Medulla oblongata (tissue), 1 donor: ENCODE measurements around the gene OBSL1.
A peak's percentile ranks its signal among the peaks of the same experiment; 100 is the strongest.

ENCODE experiments used
- DNase-seq: peaks from one replicate; pipeline ENCODE4 v3.0.0-alpha.2; 2015; ENCODE audit errors: extremely low spot score

OBSL1 gene

DNA sequence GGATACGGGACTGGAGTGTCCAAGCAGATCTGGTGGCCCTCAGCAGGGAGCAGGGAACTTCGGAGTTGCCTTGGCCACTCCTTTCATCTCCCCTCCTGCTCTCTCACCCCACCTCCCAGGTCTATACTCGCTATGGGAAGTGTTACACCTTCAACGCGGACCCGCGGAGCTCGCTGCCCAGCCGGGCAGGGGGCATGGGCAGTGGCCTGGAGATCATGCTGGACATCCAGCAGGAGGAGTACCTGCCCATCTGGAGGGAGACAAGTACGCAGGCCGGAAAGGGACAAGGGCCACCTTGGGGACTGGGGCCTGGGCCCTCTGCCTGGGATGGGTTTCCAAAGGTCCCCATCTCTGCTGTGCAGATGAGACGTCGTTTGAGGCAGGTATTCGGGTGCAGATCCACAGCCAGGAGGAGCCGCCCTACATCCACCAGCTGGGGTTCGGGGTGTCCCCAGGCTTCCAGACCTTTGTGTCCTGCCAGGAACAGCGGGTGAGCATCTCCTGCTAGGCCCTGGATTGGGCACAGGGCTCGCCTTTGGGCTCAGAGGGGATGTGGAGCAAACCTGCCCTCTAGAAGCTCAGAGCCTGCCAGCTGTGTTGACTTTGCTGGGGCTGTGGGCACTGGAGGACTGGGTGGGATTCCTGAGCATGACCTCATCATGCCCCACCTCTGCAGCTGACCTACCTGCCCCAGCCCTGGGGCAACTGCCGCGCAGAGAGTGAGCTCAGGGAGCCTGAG lies 39.5 kb downstream of the OBSL1 start:
- DNase-seq, result no peak

DNA sequence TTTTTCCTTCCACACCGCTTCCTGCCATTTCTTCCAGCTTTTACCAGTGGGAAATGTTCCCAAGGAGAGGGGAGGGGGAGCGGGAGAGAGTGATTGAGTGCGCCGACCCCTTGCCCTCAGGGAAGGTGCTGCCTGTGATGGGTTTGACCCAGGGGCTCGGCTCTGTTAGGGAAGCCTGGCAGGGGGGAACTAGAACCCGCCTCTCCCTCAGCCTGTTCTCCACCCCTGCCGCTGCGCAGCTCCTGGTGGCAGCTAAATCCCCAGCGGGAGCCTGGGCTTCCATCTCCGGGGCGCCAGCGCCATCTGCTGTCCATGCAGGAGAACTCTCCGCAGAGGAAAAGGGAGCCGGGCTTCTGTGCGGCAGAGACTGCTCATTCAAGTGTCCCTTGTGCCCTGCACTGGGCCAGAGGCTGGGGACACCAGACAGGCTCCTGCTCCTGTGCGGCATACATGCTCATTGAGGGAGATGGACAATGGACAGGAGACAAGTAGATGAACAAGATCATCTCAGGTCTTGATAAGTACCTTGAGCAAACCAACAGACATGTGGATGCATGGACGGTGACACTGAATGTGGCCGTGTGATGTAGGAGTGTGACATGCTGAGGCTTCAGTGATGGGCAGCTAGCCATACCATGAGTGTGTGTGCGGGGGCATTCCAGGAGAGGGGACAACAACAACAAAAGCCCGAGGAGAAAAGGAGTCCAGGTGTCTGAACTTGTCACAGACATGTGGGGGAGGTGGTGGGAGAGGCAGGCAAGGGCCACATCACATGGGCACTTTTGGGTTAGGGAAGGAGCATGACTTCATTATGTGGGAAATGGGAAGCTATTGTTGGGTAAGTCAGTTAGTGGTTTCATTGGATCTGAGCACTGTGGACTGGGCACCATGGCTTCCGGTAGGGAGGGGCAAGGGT lies 41.0 kb downstream of the OBSL1 start:
- peak; percentile 91 for DNase-seq

DNA sequence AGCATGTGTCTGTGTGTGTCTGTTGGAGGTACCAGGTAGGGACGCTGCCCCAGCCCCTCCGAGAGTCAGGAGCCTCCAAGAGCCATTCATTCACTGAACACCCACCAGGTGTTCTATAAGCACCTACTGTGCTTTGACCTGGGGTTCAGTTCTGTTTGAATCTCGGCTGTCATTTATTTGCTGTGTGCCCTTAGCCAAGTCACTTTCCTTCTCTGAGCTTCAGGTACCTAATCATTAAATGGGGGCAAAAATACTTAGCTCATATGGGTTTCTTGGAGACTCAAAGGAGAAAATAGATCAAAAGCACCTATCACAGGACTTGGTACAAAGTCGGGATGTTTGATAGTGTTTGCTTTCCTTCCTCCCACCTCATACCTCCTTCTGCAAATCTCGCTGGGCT lies 43.9 kb downstream of the OBSL1 start:
- no peak for DNase-seq

- DNase-seq, result no peak
These were observed 44.3 kb downstream of the OBSL1 start for GRCh38 chr2:219527076-219527394.

DNA sequence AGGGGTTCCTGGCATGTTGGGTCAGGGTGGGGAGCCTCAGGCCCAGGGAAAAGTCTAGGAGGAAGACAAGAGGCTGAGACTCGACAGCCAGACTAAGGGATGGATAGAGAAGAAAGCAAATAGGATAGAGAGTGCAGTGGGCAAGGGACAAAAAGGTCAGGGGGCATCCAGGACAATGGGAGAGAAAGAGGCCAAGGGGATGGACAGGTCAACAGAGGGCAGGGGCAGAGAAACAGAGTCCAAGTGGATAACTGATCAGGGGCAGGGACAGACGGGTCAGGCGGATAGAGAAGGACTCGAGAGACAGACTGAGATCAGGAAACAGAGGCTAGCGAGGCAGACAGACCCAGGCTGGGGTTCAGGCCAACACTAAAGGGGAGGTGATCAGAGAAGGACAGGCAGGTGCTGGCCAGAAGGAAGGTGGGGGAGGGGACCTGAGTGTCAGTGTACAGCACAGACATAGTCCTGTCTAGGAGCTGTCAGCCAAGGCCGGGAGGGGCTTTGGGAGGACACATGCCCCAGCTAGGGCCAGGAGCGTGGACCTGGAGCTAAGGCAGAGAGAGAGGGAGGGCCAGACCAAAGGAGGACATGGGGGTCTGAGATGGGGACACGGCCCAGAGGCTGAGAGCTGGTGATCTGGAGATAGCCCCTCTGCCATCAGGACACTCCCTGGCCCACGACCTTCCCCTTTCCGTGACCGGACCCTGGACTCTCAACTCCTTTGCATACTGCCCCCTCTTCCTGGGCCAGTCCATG lies 44.8 kb downstream of the OBSL1 start:
- no peak for DNase-seq

GRCh38 chr2:219525533-219526232 lies 45.7 kb downstream of the OBSL1 start:
- no peak for DNase-seq

DNA sequence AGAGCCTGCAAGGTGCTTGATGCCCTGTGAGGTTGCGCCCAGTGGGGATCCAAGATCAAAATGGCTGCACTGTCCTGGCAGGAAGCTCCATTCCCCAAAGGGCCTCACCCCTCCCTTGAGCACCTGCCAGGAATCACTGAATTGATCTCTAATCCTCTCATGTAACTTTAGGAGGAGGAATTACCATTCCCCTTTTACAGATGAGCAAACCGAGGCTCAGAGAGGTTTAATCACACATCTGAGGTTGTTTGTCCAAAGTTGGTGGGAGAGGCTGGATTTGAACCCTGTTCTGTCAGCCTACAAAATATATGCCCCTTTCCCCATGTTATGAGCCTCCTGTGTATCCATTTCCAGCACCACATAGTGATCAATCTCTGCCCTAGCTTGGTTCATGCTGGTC lies 46.5 kb downstream of the OBSL1 start:
- DNase-seq, result no peak

DNA sequence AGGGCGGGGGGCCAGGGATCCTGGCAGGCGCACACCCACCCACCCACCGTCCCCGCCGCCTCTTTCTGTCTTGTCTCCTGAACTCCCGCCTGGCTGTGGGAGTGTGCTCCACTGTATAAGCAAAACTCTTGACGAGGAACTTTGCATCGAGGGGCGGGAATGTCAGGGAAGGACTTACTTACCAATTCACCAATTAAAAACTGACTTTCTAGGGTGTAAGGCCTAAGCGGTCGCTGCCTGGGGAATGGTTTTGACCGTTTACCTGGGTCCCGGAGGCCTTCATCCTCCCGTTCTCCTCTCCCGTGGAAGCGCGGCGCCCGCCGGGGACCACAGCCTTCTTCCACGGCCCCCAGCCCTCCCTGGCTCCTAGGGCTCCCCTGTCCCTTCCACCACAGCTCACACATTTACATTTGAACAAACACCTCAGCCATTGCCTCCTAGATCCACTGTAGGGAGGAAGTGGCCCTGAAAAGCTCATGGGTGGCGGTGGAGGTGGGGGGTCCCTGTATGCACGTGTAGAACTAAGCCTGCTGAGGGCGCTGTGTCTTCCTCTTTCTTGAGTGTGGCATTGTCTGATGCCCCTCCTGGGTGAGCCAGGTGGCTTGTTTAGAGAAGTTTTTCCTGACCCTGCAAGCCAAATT lies 48.2 kb downstream of the OBSL1 start:
- DNase-seq, result no peak

- DNase-seq, result no peak
These were observed 49.0 kb downstream of the OBSL1 start for GRCh38 chr2:219522111-219523030.

- no peak for DNase-seq
These were observed 50.1 kb downstream of the OBSL1 start for GRCh38 chr2:219521066-219521880.

- DNase-seq, result no peak
These were observed 51.3 kb downstream of the OBSL1 start for GRCh38 chr2:219520079-219520478.

DNA sequence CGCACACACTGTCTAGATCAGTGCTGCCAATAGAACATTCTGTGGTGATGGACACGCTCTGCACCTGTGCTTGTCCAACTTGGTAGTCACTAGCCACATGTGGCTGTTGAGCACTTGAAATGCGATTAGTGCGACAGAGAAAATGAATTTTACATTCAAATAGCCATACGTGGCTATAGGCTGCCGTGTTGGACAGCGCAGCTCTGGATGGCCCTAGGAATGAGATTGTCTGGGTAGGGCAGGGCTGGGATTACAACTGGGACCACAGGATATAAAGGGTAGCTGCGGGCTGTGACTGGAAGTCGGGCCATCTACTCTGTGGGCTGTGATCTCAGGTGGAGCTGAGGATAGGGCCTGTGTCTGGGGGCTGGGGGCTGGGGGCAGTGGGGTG lies 51.8 kb downstream of the OBSL1 start:
- no peak for DNase-seq

DNA sequence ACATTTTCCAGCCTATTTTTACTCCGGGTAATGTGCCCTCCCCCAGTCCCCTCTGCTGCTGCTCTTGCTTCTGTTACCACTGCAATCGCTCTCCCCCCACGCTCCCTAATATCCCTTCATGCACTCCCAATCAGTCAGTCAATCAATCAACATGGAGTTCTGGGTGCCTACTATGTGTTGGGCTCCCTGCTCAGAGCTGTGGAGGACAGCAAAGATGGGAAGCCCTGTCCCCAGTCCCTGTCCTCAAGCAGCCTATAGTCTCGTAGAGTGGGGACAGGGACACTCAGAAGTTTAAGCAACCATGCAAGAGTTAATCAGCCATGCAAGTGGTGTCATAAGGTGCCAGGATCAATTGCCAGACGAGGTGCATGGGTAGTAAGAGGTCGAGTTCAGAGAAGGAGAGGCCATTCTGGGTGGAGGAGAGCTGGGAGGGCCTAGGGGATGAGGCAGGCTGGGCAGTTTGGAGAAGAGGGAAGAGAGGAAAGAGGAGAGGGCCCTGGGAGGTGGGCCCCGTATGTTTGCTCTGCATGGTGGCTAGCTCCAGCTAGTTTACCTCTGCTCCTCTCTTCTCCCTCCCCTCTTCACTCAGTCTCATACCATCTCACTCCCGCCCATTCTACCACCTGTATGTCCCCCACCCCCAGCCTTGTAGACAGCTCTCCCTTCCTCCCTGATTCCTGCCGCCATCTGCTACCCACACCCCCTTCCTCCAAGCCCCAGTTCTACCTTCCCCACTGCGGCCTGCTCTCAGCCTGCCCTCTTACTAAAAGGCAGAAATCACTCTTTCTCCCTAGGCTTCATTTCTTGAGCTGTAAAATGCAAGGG lies 53.2 kb downstream of the OBSL1 start:
- no peak for DNase-seq

- DNase-seq, result no peak
These were observed 54.5 kb downstream of the OBSL1 start for GRCh38 chr2:219516888-219517287.

DNA sequence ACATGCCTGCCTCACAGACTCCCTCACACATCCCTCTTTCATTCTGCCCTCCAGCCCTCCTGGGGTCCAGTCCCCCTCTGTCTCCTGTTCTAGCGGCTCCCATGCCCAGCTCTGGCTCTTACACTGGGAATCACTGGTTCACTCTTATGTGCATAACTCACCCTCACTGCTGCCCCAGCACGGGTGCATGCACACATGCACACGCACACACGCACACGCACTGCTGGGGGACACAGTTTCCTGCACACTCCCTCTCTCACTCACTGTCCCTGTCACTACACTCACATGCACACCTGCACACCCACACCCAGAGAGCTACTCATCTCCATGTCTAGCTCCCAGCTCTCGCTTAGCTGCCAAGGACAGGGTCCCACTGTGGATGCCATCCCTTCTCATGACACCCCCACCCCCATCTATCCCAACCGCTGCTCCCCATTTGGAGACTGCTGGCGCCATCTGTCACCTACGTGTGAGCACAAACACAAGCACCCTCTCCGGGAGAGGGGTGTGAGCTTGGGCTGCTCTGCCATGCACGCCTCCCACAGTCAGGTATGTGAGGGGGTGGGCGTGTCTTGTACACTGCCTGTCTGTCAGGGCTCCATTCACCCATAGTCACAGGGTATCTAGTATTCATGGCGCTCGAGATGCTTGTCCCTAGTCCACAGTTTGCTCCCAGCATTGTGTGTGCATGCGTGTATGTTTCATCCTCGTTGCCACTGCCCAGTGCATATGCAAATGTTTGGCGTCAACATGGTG lies 55.3 kb downstream of the OBSL1 start:
- DNase-seq, result no peak

DNA sequence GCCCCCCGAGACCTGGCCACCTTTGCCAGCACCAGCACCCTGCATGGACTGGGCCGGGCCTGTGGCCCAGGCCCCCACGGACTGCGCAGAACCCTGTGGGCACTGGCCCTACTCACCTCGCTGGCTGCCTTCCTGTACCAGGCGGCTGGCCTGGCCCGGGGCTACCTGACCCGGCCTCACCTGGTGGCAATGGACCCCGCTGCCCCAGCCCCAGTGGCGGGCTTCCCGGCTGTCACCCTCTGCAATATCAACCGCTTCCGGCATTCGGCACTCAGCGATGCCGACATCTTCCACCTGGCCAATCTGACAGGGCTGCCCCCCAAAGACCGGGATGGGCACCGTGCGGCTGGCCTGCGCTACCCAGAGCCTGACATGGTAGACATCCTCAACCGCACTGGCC lies 56.5 kb downstream of the OBSL1 start:
- no peak for DNase-seq

DNA sequence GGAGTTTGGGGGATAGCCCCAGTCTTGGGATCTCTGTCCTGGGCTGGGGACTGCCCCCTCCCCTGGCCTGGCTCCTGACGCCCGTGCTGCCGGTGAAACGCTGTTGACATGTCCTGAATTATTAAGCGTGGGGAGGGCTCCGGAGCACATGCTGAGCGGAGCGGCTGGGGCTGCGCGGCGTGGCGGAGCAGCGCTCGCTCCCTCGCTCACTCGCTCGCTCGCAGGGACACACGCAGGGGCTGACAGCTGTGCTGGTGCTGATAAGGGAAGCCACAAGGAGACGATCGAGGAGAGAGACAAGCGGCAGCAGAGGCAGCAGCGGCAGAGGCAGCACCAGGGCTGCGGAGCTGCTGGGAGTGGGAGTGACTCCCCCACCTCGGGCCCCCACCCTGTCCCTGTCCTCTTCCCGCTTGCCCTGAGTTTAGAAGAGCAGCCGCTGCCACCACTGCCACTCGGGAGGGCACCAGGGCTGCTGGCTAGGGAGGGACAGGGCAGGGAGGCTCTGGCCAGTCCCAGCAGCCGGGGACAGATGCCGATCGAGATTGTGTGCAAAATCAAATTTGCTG lies 57.1 kb downstream of the OBSL1 start, which contains the start of gene ASIC4:
TSS of gene ASIC4 (plus strand) at position 287 of the 566 bp plus-strand sequence. CDS start at position 530, 243 bp downstream.
- no peak for DNase-seq
